ENCODE data around the gene MAPRE3.

DNA sequence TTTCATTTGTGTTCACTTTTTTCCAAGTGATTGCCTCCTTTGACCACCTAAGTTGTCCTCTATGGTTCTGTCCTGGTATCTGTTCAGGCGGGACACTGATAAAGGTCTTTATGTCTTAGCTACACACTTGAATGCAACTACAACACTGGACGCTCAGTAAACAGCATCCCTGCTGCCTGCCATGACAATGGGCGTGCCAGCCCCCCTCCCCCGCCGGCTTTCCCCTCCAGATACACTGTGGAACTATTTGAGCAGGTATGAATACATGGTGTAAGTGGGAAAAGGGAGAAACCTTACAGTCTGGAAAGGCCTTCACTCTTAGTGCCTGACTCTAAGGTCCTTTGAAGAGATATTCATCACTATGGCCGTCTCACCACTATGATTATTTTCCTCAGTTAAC, 86.7 kb downstream of the MAPRE3 start:
- TF ChIP-seq CTCF (IDR thresholded peaks at IDR 0.05) (no peak), POLR2A (IDR thresholded peaks at IDR 0.05) (no peak)

Measured in right lobe of liver (tissue), 4 donors.